DND-41 (cell line): Measurements from ENCODE around the gene SHANK3.
A peak's percentile ranks its signal among the peaks of the same experiment; 100 is the strongest.

ENCODE experiments used
- CTCF ChIP-seq: IDR thresholded peaks from 2 replicates; pipeline ENCODE4 v1.5.1; 2012; ENCODE audit warnings: borderline replicate concordance, low read length, moderate library complexity, mild to moderate bottlenecking; ENCODE audit not compliant: poor library complexity, severe bottlenecking; ENCODE audit errors: extremely low read depth
- EZH2 ChIP-seq: IDR thresholded peaks from 3 replicates; pipeline ENCODE4 v1.6.1; 2012; ENCODE audit warnings: borderline replicate concordance, low read depth, mild to moderate bottlenecking, moderate library complexity, low read length, inconsistent platforms; ENCODE audit not compliant: severe bottlenecking

DNA sequence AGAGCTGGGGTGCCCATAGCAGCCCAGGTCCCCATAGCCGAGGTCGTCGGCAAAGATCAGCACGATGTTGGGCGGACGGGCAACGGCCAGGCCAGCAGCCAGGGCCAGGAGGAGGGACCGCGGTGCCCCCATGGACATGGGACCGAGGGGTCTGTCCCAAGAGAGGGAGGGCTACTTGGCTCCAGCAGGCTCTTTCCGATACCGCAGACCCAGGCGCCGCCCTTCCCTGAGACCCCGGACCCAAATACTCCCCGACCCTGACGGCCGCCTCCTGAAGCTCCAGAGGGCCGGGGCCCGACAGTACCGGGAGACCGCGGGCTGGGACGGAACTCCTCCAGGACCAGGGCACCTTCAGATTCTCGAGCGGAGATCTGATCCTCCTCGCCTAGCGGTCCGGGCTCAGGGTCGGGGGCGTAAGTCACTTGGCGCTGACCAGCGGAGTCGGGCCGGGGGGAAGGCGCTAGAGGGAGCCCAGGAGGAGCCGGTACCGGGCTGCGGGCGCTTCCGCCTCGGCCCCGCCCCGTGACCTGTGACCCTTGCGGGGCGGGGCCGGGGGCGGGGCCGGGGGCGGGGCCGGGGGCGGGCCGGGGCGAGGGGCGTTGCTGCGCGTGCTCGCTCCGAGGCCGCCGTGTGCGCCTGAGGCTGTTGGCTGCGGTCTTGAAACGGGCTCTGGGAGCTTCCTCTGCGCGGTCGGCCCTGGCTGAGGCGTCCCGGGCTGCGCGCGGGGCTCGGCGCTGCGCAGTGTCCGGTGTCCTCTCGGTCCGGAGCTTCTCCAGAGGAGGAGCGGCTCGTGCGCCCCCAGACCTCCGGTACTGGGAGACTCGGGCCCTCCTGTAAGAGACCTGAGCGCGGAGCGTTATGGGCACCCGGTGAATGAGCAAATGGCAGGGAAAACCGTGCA, 44.7 kb upstream of the SHANK3 start, which contains the start of gene ARSA:
- TF ChIP-seq CTCF (peak; percentile 56), EZH2 (no peak)
